ENCODE measurements around the gene RBMS2.

RBMS2 gene

DNA sequence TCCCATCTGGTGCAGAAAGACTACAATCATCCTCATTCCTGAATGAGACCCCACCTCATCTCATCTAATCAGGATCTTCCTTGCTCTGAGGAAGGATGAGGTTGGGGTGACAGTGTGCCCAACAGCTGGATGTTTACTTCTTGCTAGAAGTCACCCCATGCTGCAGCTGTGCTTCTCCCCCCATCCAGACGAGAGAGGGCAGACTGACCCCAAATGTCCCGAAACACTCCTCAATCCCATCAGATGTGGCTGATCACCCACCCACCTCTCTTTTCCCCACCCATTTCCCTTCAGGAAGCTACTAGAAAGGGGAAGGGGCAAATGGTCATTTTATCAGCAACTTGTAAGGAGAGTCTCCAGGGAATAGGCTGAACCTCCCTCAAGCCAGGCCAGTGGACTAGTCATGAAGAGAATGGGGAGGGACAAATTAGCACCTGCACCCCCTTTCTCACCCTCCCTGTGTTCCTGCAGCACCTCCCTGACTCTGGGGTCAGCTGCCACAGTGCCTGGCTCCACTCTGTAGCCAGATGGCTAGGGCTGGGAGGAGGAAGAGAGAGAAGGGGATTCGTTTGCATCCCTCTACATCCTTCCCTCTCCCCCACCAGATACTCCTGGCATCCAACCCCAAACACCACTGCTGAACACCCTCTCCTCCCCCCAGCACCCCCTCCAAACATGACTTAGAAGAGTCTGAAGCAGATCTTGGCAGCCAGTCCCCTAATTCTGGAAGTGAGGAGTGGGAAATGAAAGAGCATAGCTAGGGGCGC lies 111.3 kb downstream of the RBMS2 start:
- no peak for DNase-seq

DNA sequence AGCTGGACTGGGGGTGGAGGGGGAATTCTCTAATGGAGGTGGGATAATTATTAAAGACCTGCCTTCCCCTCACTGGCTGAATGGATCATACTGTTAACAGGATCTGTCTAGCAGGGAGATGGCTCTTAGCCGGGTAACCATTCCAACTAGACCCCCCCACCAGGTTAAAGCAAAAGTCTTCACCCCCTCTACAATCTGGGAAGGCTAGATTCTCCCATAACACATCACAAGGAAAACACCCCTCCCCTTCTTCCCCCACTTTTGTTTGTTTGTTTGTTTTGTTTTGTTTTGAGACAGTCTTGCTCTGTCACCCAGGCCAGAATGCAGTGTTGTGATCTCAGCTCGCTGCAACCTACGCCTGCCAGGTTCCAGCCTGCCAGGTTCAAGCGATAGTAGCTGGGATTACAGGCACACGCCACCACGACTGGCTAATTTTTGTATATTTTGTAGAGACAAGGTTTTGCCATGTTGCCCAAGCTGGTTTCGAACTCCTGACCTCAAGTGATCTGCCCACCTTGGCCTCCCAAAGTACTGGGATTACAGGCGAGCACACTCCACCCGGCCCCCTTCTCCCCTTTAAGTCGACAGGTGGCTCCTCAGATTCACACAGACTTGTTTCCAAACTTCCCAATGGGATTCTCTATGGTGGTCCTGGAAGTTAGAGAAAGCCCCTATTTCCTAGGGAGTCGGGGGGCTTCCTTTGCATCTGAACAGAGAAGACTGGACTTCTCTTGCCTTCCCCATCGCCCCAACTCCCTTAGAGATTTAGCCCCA lies 112.0 kb downstream of the RBMS2 start:
- no peak for DNase-seq

DNA sequence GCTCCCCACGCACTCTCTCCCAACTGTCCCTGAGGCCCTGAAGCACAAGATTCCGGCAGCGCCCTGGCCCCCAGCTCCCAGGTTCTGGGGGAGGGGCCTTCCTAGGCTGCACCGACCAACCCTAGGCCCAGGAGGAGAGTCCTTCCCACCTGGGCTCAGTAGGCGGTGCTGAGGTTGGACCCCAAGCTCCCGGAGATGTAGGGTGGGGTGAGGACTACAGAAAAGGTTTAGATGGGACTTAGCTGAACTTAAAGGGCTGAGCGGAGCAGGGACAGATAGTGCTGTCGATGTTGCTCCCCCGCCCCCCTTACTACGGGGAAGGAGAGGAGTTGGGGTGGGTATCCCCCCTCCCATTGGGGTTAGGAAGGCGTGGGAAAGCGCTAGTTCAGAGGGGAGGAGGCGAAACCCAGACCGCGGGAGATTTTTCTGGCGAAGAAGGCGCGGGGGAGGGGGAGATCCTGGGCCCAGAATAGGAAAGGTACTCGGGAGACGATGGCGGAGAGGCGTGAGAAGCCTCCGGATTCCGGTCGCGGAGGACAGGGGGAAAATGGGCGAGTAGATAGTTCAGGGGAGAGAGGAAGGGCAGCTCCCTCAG lies 112.7 kb downstream of the RBMS2 start:
- DNase-seq, result peak; percentile 13

DNA sequence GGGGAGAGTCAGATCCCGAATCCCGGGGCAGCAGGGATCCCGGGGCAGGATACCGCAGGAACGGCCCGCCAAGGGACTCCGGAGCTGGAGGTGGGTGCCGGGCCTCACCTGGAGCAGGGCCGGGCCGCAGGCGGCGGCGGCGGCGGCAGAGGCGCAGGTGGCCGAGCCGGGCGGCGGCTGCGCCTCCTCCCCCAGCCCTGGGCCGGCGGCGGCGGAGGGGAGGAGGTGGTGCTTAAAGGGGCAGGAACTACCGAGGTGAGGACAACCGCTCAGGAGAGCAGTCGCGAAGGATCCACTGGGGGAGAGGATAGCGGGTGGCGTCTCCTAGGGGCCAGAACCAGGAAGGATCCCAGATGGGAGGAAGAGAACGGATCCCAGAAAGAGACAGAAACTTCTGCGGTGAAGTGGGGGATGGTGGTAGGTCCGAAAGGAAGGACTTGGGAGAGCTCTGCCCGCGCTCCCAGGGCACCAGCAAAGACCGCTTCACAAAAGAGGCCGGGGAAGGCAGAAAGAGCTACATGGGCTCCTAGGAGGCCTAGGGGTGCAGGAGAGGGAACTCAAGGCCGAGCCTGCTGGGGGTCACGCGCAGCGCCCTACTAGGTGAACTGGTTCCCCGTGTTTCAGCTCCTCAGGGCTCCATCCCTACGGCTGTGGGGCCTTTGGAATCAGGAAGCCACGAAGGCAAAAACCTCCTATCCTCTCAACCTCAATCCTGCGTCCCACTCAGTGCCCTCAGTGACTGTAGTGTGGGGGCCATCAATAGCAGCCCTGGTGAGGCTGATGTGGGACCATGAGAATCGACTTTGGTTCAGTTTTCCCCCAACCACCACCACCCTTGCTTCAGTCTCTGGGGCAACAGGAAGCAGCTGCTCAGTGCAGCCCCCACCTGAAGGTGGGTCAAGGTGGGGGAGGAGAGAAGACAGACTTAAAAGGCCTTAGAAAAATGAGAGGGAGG lies 113.5 kb downstream of the RBMS2 start:
- peak; percentile 64 for DNase-seq

DNA sequence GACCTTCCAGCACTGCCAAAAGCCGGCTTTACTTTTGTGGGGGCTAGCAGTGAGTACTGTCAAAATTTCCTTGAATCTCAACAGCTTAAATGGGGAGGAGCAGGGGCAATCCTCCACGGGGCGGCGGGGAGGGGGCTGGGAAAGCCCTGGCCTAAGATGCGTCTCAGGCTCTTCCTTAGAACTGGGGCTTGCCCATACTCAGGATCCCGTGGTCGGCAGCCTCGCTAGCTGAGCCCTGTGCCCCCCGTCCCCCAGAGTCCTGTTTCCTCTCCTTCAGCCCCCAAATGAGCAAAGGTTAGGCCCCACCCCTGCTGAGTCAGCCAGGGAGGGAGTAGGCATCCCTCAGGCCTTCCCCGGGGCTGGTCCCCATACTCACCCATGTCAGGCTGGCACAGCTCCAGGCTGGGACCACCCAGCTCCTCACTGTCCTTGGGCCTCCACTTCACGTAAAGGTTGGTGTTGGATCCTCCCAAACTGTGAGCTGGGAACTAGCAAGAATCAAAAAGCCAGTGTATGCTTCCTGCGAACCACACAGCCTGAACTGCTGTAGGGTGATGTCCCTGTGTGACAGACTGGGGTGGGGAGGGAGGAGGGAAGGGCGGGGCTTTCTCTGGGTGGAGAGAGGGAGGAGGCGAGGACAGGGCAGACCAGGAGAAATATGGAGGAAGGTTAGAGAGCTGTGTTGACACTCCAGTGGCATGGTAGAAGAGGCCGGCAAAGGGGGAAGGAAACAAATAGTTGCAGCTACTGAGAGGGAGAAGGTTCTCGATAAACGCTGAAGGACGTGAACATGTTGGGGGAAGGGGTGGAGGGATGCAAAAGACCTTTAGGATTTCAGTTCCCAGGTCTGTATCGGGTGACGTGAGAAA lies 114.4 kb downstream of the RBMS2 start:
- DNase-seq, result peak; percentile 76

DNA sequence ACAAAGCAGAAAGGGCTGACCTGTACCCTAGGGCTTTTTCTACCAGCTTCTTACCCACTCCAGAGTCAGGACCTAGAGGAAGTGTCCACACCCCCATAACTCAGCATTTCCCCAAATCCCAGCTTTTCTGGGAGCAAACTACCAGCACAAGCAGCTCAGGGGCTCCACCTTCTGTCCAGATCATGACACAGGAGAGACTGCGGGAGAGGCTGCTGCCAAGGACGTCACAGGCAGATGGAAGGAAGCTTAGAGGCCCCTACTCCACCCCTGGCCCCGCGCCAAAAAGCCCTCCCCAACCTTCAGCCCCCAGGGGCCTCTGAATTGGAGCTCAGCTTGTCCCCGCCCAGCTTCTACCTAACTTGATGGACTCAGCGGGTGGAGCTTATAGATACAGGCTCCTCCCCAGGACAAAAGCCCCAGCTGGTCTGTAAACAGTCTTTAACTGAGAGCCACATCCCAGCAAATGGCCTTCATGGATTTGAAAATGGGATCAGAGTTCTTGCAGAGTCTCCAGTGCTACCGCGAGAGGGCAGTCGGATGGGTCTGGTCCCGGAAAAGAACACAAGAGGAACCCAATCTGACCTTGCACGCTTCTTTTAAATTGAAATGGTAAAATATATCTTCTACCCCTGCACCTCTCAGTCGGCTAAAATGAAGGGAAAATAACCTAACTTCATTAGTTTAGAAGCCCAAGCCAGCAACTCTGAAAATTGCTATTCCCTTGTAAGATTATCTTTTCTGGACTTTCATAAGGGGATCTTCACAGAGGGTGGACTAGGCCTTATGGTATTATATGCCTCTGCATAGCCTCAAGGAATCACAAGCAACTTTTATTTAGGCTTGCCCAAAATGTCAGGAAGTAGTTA lies 115.3 kb downstream of the RBMS2 start:
- peak; percentile 95 for DNase-seq

DNA sequence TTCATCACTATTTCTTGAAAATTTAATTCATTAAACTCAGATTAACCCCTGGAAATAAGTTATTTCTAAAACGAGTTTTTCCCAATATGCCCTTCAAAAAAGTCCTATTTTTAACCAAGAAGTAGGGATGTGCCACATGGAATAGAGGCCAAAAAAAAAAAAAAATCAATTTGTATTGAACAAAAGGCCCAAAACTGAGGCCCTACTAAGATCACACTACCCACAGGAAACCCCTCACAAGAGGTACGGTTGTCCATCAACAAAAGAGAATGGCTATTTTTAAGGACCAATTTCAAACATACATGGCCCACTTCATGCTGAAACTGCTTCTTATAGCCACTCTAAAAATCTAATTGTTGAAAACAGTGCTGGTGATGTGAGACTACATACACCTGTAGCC lies 116.0 kb downstream of the RBMS2 start:
- no peak for DNase-seq

DNA sequence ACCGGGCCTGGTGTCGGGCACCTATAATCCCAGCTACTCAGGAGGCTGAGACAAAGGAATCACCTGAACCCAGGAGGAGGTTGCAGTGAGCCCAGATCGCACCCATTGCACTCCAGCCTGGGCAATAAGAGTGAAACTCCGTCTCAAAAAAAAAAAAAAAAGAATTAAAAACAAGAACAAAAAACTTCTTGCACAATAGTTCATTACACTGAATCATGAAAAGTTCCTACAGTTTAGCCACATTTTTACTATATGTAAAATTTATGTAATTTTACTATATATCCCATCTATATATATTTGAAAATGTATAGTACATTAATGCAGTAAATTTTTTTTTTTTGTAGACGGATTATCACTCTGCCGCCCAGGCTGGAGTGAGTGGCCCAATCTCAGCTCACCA lies 119.6 kb downstream of the RBMS2 start:
- DNase-seq, result no peak

DNA sequence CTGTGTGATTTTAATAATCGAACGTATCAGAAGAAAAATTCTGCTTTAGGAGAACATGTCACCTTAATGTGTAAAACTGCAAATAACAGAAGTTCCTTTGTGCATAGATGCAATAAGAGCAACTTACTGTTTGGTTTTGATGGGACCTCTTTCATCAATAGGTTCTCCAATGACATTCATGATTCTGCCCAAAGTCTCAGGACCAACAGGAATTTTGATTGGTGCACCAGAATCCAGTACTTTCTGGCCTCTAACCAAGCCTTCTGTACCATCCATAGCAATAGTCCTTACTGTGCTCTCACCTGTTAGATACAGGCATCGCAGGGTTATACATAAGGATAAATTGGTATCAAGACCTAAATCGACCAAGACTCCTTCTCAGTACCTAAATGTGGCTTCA lies 123.0 kb downstream of the RBMS2 start:
- no peak for DNase-seq

DNA sequence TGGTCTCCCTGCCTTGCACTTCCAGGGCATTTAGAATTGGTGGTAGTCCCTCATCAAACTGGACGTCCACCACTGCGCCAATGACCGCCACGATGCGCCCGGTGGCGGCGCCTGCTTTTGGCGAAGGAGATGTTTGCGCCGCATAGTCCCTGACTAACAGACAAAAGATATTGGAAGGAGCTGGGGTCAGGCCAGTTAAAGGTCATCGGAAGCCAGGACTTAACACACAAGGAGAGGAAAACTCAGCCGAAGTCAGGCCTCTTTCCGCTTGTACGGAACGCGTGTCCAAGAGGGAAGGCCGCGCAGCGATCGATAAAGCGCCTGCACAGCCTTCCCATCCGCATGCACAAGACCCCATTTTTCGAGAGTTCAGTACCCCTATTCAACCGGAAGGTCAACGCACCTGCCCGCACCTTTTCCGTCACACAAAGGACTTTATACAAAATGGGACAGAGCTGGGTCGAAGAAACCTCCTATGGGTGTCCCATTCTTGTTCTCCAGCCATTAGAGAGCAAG lies 123.6 kb downstream of the RBMS2 start:
- no peak for DNase-seq
